ENCODE measurements around the gene RGMA.
"Not testable (repeated sequence)": the region's sequence is repeated elsewhere in the genome, so short reads cannot be mapped to it uniquely, and the experiment has no call there.

RGMA gene

GRCh38 chr15:93046120-93046519 lies 42.9 kb downstream of the RGMA start:
- no peak for DNase-seq

GRCh38 chr15:93045191-93045785 lies 43.7 kb downstream of the RGMA start:
- no peak for DNase-seq

- no peak for DNase-seq
Observed at GRCh38 chr15:93044301-93045190, 44.5 kb downstream of the RGMA start.

GRCh38 chr15:93043621-93044300 lies 45.2 kb downstream of the RGMA start:
- no peak for DNase-seq

DNA sequence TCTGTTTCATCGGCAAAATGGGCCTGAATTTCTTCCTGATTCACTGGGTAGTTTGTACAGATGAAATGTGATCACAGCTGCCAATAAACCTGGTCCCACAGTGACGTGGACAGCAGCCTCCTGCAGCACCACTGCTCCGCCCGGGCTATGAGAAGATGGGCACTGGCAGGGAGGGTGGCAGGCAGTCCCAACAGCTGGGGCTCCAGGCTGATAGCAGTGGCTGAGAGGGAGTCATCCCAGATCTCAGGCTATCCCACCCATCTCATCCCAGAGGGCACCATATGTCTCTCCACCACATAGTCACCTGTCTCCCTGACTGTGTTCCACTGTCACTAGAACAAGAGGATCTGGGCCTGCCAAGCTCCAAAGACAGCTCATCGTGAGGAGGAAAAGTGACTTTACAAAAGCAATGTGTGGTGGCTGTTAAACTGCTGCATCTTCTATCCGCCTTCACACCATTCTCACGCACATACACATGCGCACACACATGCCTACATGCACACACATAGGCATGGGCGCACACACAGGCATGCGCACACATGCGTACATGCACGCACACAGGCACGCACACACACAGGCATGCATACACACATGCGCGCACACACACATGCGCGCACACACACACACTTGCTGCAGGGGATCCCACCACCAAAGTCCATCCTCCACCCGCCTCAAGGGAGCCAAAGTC lies 46.2 kb downstream of the RGMA start:
- no peak for DNase-seq

DNA sequence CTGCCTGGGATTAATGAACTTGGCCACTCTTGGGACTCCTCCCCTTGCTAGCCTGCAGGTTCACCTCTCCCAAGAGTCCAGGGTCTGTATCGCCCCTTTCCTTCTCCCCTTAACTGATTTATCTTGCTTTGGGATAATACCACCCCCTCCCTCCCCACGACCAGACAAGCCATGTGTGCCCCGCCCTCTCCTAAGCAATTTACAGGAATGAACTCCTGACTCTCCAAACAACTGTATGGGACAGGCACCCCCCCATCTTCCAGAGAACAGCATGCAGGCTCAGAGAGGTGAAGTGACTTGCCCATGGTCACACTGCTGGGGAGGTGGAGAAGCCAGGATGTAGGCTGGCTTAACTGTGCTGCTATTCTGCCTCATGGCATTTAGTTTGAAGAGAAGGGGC lies 46.8 kb downstream of the RGMA start:
- DNase-seq = no peak

DNA sequence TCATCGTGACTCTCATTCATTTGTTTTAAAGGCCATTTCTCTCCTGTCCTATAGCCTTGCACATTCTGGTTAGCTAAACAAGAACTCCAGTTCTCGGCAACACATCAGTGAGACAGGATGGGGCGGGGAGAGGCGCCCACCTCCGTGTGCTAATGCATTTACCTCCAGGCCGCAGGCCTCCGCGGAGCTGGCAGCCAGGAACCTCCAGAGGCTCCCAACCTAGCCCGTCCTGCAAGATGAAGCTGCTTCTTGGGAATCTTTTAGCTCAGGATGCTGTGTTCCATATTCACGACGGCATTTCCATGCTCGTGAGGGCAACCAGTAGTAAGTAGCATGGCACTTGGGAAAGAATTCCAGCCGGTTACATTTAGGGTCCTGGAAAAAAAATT lies 47.9 kb downstream of the RGMA start:
- no peak for DNase-seq

- no peak for DNase-seq
Observed at GRCh38 chr15:93040288-93041158, 48.5 kb downstream of the RGMA start.

GRCh38 chr15:93039562-93040287 lies 49.3 kb downstream of the RGMA start:
- not testable (repeated sequence) for DNase-seq

DNA sequence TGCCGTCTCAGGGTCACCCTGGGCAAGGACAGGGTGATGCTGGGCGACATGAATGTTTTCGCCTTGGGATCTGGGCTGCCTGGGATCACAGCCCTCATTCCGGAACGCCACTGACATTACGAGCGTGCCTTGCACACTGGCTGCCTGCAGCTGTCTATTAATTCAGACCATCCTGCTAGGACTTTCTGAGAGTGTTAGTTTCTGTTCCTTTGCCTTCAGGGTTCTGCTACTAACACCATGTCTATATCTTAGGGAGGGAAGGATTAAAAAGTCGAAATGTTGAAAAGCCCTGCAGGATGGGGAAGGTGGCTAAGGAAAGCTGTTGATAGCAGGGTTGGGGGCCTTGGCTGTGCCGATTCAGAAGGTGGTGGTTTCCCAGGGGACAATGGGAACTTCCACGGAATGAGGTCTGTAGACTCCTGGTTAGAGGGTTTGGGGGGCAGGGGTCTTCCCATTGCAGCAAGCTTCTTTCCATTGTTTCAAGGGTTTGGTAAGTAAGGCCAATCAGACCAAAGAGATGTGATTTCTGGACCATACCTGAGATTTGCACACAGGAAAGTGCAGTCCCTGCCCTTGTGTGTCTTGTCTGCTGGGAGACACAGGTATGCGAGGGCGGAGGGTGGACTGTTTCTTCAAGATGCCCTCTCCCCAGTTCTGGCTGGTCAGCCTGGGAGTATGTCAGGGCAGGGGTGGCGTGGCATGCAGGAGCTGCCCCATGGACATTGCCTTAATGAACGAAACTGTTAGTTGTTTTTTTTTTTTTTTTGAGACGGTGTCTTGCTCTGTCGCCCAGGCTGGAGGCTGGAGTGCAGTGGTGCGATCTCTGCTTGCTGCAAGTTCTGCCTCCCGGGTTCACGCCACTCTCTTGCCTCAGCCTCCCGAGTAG lies 50.9 kb downstream of the RGMA start:
- DNase-seq = no peak

GRCh38 chr15:93036951-93037819 lies 51.8 kb downstream of the RGMA start:
- DNase-seq = no peak

DNA sequence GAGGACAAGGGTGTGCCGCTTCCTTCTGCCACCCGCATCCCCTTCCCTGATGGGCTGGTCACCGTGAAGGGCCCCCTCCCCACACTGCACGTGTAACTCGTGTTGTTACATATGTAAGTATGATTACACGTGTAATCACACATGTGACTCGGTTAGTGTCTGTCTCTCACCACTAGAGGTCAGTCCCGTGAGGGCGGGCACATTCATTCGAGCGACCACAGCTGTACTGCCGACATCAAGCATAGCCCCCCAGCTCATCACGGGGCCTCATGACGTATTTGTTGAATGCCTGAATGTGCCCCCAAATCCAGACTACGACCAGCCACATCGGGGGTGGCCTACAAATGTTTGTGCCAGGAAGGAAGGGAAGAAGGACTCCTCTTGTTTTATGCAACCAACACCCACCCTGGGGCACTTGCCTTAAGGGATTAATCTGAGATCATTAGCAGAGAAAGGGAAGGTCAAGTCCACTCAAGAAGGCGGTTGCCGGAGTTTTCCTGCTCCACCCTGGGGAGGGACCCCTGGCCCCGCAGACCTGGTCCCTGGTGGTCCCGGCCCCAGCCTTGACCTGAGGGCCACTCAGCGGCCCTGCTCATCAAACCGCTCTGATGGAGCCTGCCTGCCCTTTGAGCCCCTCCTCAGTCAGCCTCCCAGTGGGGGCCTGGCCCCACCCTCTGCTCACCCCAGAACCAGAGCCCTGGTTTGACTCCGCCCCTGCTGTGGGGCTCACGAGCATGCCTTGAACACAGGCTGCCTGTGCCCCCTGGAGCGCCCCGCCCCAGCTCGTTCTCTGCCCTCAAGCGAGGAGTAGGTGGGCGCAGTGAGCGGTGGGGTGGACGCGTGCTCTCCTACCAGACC lies 52.8 kb downstream of the RGMA start:
- peak; percentile 47 for DNase-seq

DNA sequence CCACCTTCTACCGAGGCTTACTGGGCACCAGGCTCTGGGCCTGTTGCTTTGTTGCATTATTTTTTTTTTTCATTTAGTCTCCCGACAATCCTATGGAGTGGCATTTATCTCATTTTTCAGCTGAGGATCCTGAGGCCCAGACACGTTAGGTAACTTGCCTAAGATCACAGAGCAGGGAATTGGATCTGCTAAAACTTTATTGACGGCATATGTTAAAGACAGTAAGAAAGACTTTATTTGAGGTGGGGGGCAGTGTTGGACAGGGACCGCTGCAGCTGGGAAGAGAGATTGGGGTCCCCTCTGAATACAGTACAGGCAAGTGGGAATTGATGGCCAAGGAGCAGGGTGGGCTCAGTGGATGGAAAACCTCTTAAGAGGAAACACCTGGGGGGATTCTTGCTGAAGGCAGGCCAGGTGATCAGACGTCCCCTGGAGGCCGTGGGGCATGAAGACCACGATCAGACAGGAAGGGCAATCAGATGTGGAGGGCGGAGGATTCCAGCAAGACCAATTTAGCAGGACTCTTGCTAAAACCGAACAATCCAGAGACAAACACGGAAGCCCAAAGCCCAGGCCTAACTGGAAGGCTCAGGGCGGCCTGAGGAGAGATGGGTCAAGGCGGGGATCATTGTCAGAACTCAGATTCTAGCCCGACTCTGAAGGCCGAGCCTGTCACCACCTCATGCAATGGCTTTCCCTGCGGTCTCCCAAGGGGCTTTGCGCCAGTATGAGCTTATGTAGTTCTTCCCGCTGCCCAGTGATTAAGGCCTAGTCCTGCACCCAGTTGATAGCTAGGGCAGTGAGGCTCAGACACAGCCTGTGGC lies 53.7 kb downstream of the RGMA start:
- DNase-seq = no peak

DNA sequence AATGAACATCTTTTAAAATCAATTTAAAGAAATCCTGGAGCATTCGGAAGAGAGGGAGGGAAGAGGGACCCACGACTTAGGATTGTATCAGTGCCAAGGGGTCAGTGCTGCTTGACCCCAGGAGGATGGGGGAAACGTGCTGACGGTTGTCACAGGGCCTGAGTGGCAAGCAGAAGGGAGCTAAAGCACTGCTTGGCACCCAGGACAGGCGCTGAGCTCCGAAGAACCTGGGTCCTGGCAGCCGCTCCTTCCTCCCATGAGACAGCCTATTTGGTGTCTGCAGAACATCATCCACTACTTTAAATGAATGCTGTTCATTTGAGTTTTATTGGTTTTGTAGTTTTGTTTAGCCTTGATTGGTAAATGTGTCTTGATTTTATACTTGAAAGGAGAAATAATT lies 54.5 kb downstream of the RGMA start:
- no peak for DNase-seq

DNA sequence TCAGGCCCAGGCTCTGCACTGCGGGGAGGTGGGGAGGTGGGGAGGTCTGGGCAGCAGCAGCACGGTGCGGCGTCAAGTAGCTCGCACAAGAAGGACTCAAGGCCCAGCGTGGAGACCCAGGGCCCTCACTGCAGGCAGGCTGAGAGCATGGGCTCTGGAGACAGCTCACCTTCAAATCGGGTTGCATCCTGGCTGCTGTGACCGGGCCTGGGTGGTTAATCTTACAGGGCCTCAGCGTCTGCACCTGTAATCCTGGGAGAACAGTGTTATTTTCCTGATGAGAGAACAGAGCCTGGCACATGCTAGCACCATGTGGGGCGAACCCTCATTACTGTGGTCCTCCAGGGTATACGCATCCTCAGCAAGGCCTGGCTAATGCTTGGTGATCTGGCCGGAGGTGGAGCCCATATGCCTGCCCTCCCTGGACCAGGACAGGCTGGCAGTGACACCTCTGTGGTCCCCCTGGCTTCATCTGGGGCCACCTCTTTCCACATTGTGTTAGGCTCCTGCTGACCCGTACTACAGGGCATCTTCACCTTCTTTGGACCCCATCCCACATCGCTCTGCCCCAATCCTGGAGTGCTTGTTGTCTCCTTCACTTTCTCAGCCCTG lies 55.5 kb downstream of the RGMA start:
- no peak for DNase-seq

DNA sequence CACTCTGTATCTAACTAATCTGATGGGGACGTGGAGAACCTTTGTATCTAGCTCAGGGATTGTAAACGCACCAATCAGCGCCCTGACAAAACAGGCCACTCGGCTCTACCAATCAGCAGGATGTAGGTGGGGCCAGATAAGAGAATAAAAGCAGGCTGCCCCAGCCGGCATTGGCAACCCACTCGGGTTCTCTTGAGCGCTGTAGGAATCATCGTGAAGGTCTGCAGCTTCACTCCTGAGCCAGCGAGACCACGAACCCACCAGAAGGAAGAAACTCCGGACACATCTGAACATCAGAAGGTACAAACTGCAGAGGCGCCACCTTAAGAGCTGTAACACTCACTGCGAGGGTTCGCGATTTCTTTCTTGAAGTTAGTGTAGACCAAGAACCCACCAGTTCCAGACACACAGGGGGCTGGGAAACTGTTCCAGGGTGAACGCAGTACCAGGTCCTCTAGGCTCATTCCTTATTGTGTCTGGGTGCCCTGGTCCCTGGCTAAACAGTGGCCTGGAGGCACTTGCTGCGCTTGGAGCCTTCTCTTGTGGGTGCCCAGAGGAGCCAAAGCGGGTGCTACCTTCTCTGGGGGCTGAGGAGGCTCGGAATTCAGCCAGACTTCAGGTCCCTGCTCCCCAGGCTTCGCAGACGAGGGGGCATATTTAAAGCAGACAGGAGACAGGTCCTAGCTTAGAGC lies 56.4 kb downstream of the RGMA start:
- not testable (repeated sequence) for DNase-seq

Data from CD4-positive, alpha-beta T cell treated with Interleukin-4 for 4 hours (primary cell).